ENCODE results near the gene BBS10. TPM values are rescaled to one million over a fixed set of nuclear protein-coding genes. Genes with fewer than 3 reads are reported as not detected.
A peak's percentile ranks its signal among the peaks of the same experiment; 100 is the strongest.
"Not testable (repeated sequence)": the region's sequence is repeated elsewhere in the genome, so short reads cannot be mapped to it uniquely, and the experiment has no call there.

Gene BBS10
- total RNA-seq (1 to 10 TPM; 8.8 to 9.2 TPM), polyA plus RNA-seq (1 to 10 TPM in 2 of 3 donors, under 1 TPM in 1; 0.97 to 2.8 (median 2.1) TPM), total RNA-seq (2.5 to 20.0 (median 8.2) reads per million in 6 experiments)

GRCh38 chr12:76348079-76348901, at the start of gene BBS10:
TSS of gene BBS10 (minus strand) at chr12:76348415. CDS start at chr12:76348358, 57 bp downstream.
- Mint-ChIP-seq H3K9me3 (no peaks in the 10 kb centered on the region), H3K36me3 (peaks cover 0 to 2% (median 0%) of the 10 kb centered on the region in 3 donors), H3K4me1 (peaks cover 8 to 44% (median 29%) of the 10 kb centered on the region in 4 donors), H3K27me3 (no peaks in the 10 kb centered on the region), H3K4me3 (peak within 1 kb of the TSS; percentile 93 to 97 (median 95)), H3K27ac (peak within 1 kb of the TSS; percentile 90 to 96 (median 96))
- POLR2A ChIA-PET, result interaction anchor here (0.7 to 1.8 kb wide), 9 partner anchors 9 to 837 kb away, joined by 3 to 6 read pairs (median 4); partner anchors contain the start of genes NAP1L1, OSBPL8, PHLDA1 and ZDHHC17
- peak; percentile 67 to 89 (median 84) for DNase-seq
- ATAC-seq, result peak; percentile 96 to 98

DNA sequence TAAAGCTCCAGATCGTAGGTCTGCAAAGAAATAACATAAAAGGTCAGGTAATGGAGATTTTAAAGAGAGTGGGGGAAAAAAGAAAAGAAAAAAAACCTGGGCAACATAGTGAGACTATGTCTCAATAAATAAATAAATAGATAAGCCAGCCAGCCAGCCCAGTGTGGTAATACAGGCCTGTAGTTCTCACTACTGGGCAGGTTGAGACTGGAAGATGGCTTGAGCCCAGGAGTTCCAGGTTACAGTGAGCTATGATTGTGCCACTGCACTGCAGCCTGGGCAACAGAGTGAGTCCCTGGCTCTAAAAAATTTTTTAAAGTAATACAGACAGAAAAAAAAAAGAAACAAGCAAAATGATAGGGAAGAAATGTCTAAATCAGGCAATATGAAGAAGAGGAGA, 43.2 kb upstream of the BBS10 start:
- H3K27ac Mint-ChIP-seq, result peak overlapping the region in 3 of 10 donors; percentile 41 to 68 (median 55)
- no peak for ATAC-seq
- POLR2A ChIA-PET, result no interaction called here
- H3K36me3 Mint-ChIP-seq, result peaks cover 5 to 80% (median 24%) of the 10 kb centered on the region in 3 donors
- no peaks in the 10 kb centered on the region for H3K27me3 Mint-ChIP-seq
- DNase-seq, result no peak
- H3K4me3 Mint-ChIP-seq, result no peak overlapping the region
- H3K4me1 Mint-ChIP-seq, result no peaks in the 10 kb centered on the region
- H3K9me3 Mint-ChIP-seq, result no peaks in the 10 kb centered on the region

- Mint-ChIP-seq H3K9me3 (no peaks in the 10 kb centered on the region), H3K27me3 (no peaks in the 10 kb centered on the region), H3K4me3 (no peak overlapping the region), H3K36me3 (peaks cover 9 to 90% (median 30%) of the 10 kb centered on the region in 3 donors), H3K27ac (no peak overlapping the region), H3K4me1 (peaks cover 0 to 2% (median 0%) of the 10 kb centered on the region in 4 donors)
- no peak for DNase-seq
- no peak for ATAC-seq
- POLR2A ChIA-PET, result interaction anchor here (0.6 kb wide), 1 partner anchor 42 kb away, joined by 3 read pairs; no protein-coding TSS in a partner anchor
Measured at GRCh38 chr12:76387614-76388013, 39.4 kb upstream of the BBS10 start.

DNA sequence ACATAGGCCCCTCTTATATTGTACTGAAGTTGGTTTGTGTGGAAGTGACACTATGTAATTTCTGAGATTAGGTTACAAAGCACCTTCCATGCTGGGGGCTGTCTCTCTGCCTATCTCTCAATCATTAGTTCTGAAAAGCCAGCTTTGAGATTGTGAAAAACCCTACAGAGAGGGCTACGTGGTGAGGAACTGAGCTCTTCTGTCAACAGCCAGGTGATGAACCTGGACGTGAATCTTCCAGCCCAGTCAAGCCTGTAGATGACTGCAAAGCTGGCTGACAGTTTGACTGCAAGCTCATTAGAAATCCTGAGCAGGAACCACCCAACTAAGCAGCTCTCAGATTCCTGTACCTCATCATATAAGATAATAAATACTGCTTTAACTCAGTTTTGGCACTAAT, 36.3 kb upstream of the BBS10 start:
- Mint-ChIP-seq H3K27me3 (no peaks in the 10 kb centered on the region), H3K9me3 (no peaks in the 10 kb centered on the region), H3K4me3 (no peak overlapping the region), H3K36me3 (peaks cover 3 to 81% (median 28%) of the 10 kb centered on the region in 3 donors), H3K27ac (no peak overlapping the region), H3K4me1 (peaks cover 0 to 2% (median 0%) of the 10 kb centered on the region in 4 donors)
- DNase-seq (no peak), ATAC-seq (no peak)
- POLR2A ChIA-PET, result interaction anchor here (0.5 kb wide), 1 partner anchor 113 kb away, joined by 5 read pairs; no protein-coding TSS in a partner anchor

- H3K36me3 Mint-ChIP-seq, result peaks cover 3 to 80% (median 26%) of the 10 kb centered on the region in 3 donors
- H3K27ac Mint-ChIP-seq, result no peak overlapping the region
- no peak overlapping the region for H3K4me3 Mint-ChIP-seq
- POLR2A ChIA-PET, result no interaction called here
- H3K9me3 Mint-ChIP-seq, result no peaks in the 10 kb centered on the region
- ATAC-seq (no peak), DNase-seq (no peak)
- H3K27me3 Mint-ChIP-seq, result no peaks in the 10 kb centered on the region
- H3K4me1 Mint-ChIP-seq, result peaks cover 0 to 2% (median 0%) of the 10 kb centered on the region in 4 donors
Measured at GRCh38 chr12:76383988-76384387, 35.8 kb upstream of the BBS10 start.

GRCh38 chr12:76379261-76379660, 31.0 kb upstream of the BBS10 start:
- Mint-ChIP-seq H3K4me1 (no peaks in the 10 kb centered on the region), H3K9me3 (no peaks in the 10 kb centered on the region), H3K4me3 (no peak overlapping the region), H3K27me3 (no peaks in the 10 kb centered on the region), H3K36me3 (peaks cover 0 to 80% (median 44%) of the 10 kb centered on the region in 3 donors), H3K27ac (peak overlapping the region in 2 of 10 donors; percentile 12)
- no peak for ATAC-seq
- POLR2A ChIA-PET, result no interaction called here
- DNase-seq, result no peak

GRCh38 chr12:76376876-76377275, 28.7 kb upstream of the BBS10 start:
- Mint-ChIP-seq H3K36me3 (peaks cover 0 to 79% (median 48%) of the 10 kb centered on the region in 3 donors), H3K27ac (peak overlapping the region in 1 of 10 donors; percentile 10)
- H3K9me3 Mint-ChIP-seq, ATAC-seq, H3K4me1 Mint-ChIP-seq, H3K27me3 Mint-ChIP-seq, DNase-seq, POLR2A ChIA-PET, H3K4me3 Mint-ChIP-seq: not testable (repeated sequence)

DNA sequence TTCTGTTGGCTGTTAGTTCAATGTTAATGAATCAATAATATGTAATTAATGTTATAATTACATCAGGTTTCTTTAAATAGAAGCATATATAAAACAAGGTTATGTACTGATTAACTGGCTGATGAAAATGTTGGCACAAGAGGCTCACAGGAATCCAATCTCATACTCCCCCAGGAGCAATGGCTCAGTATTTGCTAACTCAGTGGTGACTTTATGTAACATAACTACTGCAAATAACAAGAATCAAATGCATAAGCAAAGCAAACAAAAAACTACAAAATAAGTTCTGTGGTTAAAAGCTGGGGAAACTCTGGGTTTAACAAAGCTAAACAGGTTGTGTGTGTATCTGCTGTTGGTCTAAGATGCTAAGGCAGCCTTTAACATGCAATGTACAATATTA, 27.7 kb upstream of the BBS10 start:
- Mint-ChIP-seq H3K4me1 (no peaks in the 10 kb centered on the region), H3K27ac (no peak overlapping the region), H3K27me3 (no peaks in the 10 kb centered on the region), H3K9me3 (no peaks in the 10 kb centered on the region), H3K36me3 (peaks cover 0 to 78% (median 50%) of the 10 kb centered on the region in 3 donors), H3K4me3 (no peak overlapping the region)
- no peak for ATAC-seq
- DNase-seq, result no peak
- POLR2A ChIA-PET, result no interaction called here

DNA sequence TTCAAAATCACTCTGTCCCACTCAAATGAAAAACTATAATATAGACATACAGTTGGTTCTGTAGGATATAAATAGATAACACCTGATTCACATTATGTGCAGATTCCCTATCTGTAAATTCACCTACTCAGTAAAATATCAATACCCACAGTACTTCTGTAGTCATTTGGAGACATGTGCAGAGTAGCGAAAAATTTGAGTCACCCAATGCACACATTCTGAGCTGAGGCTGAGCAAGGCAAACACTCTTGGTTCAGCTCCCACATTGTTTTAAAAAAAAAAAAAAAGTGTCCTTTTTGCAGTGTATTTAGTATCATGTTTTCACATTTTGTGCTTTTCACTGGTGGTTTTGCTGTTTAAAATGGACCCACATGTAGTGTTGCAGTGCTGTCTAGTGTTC, 27.3 kb upstream of the BBS10 start:
- Mint-ChIP-seq H3K27ac (no peak overlapping the region), H3K4me3 (no peak overlapping the region), H3K27me3 (no peaks in the 10 kb centered on the region), H3K36me3 (peaks cover 0 to 81% (median 55%) of the 10 kb centered on the region in 3 donors), H3K9me3 (no peaks in the 10 kb centered on the region), H3K4me1 (no peaks in the 10 kb centered on the region)
- POLR2A ChIA-PET, result no interaction called here
- ATAC-seq (no peak), DNase-seq (no peak)

- H3K4me1 Mint-ChIP-seq, result no peaks in the 10 kb centered on the region
- ATAC-seq (no peak), DNase-seq (no peak)
- H3K36me3 Mint-ChIP-seq, result peaks cover 6 to 86% (median 62%) of the 10 kb centered on the region in 3 donors
- POLR2A ChIA-PET, result no interaction called here
- H3K9me3 Mint-ChIP-seq, result no peaks in the 10 kb centered on the region
- no peak overlapping the region for H3K4me3 Mint-ChIP-seq
- H3K27ac Mint-ChIP-seq, result peak overlapping the region in 1 of 10 donors; percentile 5
- no peaks in the 10 kb centered on the region for H3K27me3 Mint-ChIP-seq
Measured at GRCh38 chr12:76374386-76375020, 26.3 kb upstream of the BBS10 start.

DNA sequence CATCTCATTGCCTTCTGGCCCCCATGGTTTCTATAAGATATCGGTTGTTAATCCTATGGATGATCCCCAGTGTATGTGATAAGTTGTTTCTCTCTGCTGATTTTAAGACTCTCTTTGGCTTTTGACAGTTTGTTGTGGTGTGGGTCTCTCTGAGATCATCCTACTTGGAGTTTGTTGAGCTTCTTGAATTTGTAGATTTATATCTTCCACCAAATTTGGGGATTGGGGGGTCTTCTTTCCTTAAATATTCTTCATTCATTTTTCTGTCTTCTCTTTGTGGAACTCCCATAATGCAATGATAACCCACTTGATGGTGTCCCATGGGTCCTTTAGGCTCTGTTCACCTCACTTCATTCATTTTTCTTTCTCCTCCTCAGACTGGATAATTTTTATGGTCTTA, 20.0 kb upstream of the BBS10 start:
- Mint-ChIP-seq H3K27me3 (no peaks in the 10 kb centered on the region), H3K4me3 (peak overlapping the region in 1 of 10 donors; percentile 30), H3K27ac (peak overlapping the region in 3 of 10 donors; percentile 18 to 44 (median 21)), H3K36me3 (peaks cover 45 to 89% (median 71%) of the 10 kb centered on the region in 3 donors), H3K9me3 (peaks cover 0 to 27% (median 2%) of the 10 kb centered on the region in 9 donors), H3K4me1 (peaks cover 0 to 6% (median 0%) of the 10 kb centered on the region in 4 donors)
- POLR2A ChIA-PET, result no interaction called here
- ATAC-seq (no peak), DNase-seq (no peak)

DNA sequence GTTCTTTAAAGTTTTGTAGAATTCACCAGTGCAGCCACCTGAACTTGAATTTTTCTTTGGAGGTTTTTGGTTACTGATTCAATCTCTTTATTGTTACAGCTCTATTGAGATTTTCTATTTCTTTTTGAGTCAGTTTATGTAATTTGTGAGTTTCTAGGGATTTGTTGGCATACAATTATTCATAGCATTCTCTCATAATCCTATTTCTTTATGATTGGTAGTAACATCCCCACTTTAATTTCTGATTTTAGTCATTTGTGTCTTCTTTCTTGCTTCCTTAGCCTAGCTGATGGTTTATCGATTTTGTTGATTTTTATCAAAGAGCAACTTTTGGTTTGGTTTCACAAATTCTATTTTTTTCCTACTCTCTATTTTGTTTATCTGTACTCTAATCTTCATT, 17.9 kb upstream of the BBS10 start:
- ATAC-seq (no peak), DNase-seq (no peak)
- Mint-ChIP-seq H3K4me3 (peak overlapping the region in 1 of 10 donors; percentile 45), H3K4me1 (peaks cover 0 to 7% (median 0%) of the 10 kb centered on the region in 4 donors), H3K9me3 (peaks cover 0 to 27% (median 2%) of the 10 kb centered on the region in 9 donors), H3K27ac (peak overlapping the region in 1 of 10 donors; percentile 69), H3K36me3 (peaks cover 45 to 90% (median 72%) of the 10 kb centered on the region in 3 donors), H3K27me3 (no peaks in the 10 kb centered on the region)
- POLR2A ChIA-PET, result no interaction called here

DNA sequence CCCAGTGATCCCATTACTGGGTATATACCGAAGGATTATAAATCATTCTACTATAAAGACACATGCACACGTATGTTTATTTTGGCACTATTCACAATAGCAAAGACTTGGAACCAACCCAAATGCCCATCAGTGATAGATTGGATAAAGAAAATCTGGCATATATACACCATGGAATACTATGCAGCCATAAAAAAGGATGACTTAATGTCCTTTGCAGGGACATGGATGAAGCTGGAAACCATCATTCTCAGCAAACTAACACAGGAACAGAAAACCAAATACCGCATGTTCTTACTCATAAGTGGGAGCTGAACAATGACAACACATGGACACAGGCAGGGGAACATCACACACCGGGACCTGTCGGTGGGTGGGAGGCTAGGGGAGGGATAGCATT, 15.9 kb upstream of the BBS10 start:
- H3K9me3 Mint-ChIP-seq, result peaks cover 0 to 27% (median 2%) of the 10 kb centered on the region in 9 donors
- H3K27me3 Mint-ChIP-seq, ATAC-seq, DNase-seq, H3K4me1 Mint-ChIP-seq, H3K4me3 Mint-ChIP-seq, H3K27ac Mint-ChIP-seq, POLR2A ChIA-PET: not testable (repeated sequence)
- peaks cover 38 to 86% (median 56%) of the 10 kb centered on the region in 3 donors for H3K36me3 Mint-ChIP-seq
